Activated effector memory CD4-positive, alpha-beta T cell treated with anti-CD3 and anti-CD28 coated beads, Interleukin-2, amount 50 U/mL, for 16 hours (primary cell): ENCODE measurements around the gene FBXO34.
"Not testable (repeated sequence)": the region's sequence is repeated elsewhere in the genome, so short reads cannot be mapped to it uniquely, and the experiment has no call there.

Experiments used
- DNase-seq: peaks from one replicate; pipeline ENCODE4 v3.0.0-alpha.2; 2020

FBXO34 gene

DNA sequence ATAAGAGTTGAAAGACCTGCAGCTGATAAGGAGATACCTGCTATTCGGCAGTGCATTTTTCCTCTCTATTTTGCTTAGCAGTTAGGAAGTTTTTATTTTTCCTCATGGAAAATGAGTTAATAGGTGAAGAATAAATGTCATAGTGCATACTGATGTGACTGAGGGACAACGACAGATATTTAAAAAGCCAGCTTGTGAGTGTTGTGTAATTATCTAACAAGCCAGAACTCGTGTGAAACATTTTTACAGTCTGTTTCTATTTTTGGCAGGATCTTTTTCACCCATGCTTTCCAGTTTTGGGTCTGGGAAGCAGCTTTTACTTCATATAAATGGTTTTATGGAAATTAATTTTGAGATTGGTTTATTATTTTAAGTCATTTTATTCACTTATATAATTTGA lies 2.9 kb downstream of the FBXO34 start:
- DNase-seq = no peak

DNA sequence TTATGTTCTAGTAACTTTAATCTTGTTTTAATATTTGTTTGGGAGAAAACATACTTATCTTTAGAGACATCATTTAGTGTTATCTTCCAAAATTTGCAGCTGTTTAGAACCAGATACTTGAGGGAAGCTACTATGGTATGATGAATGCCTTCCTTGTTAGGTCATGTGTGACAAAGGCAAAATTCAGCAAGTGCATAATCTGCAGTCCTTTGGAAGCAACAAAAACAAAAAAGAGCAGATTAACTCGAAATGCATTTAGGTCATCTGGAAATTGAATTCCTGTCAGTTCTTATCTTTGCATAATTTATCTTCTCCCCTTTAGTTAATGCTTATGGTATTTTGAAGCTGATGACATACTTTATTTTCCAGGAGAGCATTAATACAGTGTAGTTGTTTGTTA lies 3.5 kb downstream of the FBXO34 start:
- DNase-seq = no peak

DNA sequence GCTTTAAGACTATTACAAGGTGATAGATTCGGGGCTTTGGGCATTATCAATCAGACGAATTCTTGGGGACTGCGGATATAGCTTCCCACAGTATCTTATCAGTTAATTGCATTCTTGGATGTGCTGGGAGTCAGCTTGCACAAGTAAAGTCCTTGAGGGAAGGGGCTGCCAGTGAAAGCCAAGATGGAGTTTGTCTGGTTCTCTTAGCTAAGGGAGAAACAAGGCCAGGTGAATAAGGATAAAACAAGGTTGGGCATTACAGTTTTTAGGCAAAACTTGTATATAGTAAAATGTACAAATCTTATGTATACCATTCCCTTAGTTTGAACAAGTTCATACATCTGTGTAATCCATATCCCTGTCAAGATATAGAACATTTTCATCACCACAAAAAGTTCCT lies 5.5 kb downstream of the FBXO34 start:
- DNase-seq = no peak

DNA sequence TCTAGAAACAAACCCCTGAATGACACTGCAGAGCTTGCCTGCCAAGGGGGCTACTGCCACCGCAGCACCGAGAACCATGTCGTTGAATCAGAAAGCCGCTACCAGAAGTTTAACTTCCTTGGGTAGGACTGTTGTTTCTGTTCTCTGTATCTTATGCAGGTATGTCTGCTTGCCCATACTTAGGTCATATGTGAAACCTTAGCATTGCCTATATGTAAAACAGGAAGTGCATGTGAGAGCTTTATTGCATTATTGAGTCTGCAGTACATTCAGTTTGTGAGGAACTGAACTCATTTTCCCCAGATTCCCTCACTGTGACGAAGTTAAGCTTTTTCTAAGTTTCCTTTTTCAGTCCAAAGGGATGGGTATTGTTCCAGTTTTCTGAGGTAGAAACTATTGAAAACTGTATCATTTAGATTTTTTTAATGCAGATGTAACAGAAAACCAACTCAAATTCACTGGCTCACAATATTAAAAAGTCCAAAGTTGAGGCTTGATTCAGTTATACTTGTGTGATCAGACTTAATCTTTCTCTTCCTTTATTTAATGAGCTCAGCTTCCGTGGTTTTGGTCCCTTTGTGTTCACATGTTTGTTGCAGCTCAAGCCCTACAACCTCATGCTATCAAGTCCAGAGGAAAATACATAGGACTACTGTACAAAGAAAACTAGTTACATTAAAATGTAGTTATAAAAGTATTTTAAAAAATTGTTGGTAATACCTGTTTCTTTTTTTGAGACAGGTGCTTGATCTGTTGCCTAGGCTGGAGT lies 6.9 kb downstream of the FBXO34 start:
- DNase-seq = no peak

DNA sequence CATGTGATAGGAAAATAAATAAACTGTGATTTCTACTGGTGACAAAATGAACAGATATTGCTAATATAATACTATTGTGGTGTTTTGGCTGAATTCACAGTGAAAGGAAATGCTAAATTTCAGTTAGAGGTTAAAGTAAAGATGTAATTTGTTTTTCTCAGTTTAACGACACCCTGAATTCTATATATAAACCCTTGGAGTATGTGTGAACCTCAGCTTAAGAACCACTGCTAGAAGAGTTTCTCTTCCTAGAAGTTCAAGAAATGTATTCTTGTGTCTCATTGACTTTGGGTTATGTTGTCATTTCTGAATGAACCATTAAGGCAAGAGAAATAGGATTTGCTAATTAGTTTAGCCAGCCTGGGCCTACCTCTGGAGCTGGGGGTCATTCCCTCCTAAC lies 8.2 kb downstream of the FBXO34 start:
- no peak for DNase-seq

DNA sequence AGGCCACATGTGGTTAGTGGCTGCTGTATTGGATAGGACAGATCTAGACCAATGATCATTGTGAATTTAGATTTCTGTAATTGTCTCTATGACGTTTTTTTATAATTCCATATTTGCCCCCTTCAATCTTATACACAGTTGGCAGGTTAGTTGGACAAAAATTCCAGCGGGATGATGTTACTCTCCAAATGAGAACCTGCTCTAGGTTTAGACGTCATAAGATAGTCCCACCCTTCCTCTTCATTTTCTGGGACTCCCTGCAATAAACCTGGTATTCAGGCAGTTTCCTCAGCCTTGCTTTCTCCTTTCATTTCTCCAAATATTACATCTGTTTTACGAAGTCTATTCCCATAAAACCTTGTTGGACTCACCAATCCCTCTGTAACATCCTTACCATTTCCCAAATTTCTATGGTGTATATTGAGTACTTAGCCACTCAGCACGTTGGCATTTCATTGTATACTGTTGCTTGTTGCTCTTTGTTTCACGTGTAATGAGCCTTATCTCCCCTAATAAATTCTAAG lies 10.2 kb downstream of the FBXO34 start:
- DNase-seq = no peak

GRCh38 chr14:55285048-55285652 lies 13.9 kb downstream of the FBXO34 start:
- DNase-seq = no peak

DNA sequence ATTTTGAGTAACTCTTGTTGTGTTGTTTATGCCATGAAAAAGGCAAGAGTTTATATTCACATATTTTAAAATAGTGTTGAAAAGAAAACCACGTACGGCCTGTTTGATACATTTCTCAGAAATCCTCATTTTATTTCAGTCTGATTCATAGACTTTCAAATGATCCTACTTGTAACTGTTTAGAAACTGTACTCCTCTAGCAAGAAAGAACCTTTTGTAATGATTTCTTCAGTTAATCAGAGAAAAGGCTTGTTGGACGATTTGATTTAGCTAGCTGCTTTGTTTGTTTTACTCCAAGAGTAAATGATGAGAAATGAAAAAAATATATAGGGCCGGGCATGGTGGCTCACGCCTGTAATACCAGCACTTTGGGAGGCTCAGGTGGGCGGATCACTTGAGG lies 17.2 kb downstream of the FBXO34 start:
- no peak for DNase-seq

GRCh38 chr14:55291480-55292081 lies 20.4 kb downstream of the FBXO34 start:
- DNase-seq = no peak

DNA sequence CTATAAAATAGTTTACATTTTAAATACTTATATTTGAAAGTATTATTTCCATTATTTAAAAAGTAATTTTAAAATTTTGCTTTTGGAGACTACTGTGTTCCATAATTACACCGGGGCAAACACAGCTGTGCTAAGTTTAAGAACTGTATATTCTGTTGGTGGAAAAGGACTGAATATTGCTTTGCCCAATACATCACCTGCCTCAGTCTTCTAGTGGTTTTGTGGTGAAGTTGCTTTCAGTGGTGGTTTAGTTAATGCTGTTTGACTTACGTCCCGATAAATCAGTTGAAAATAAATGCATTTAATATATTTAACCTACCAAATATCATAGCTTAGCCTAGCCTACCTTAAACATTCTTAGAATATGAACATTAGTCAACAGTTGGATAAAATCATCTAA lies 23.4 kb downstream of the FBXO34 start:
- DNase-seq = no peak

DNA sequence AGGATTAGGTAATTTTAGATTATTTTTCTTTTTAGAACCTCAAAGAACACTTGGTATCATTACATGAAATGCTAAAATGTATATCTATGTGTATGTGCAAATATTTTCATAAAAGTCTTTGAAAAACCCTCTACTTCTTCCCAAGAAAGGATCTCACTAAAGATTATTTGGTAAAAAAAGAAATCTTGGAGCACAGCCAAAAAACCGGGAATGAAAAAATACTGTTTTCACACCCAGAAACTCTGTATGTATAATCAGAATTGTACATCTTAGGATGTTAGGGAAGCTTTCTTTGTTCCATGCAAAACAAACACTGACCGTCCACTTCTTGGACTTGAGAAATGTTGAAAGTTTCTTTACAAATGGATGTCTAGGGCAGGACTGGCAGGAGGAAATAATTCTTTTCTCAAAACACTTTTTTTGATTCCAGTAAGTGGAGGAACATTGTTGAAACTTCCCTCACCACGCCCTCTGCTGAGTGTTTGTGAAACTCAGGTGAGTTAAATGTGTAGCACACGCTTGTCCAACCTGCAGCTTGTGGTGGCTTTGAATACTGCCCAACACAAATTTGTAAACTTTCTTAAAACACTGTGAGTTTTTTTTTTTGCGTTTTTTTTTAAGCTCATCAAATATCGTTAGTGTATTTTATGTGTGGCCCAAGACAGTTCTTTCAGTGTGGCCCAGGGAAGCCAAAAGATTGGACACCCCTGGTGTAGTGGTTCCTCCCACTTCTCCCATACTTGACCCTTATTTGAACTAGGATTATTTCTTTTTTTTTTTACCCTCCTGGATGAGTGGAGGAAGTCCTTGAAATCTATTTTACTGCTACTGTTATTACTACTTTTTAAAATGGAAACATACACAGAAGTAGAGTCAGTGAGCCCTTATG lies 26.6 kb downstream of the FBXO34 start:
- DNase-seq = no peak

GRCh38 chr14:55298500-55298822 lies 27.2 kb downstream of the FBXO34 start:
- no peak for DNase-seq

DNA sequence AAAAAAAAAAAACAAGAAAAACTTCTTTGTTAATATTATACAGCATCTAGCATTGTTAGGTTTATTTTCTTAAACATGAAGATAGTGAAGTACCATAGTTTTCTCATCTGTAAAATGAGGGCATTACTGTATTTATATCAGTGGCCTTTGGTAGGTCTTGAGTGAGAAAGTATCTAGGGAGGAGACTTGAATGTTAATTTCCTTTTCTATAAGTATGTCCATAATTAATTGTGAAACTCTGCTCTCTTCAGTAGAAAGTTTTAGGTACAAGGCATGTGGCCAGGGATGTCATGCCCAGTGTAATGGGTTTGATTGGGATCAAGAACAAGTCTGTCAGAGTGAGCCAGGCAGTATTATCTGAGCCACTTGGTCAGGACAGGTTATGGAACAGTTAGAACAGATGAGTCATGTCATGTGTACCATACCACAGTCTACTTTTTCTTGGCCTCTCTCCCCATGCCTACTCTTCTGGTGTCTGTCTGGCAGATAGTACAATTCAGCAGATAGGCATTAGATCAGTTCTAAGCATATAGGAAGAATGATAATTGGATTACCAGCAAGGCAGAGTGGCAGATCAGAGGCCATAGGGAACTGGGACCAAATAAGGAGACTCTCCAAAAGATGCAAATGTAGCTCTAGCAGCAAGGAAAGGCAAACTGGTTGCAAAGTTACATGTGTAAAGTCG lies 30.4 kb downstream of the FBXO34 start:
- no peak for DNase-seq

- no peak for DNase-seq
Observed at GRCh38 chr14:55302367-55303124, 31.3 kb downstream of the FBXO34 start.

GRCh38 chr14:55303125-55303499 lies 31.9 kb downstream of the FBXO34 start:
- DNase-seq = no peak

DNA sequence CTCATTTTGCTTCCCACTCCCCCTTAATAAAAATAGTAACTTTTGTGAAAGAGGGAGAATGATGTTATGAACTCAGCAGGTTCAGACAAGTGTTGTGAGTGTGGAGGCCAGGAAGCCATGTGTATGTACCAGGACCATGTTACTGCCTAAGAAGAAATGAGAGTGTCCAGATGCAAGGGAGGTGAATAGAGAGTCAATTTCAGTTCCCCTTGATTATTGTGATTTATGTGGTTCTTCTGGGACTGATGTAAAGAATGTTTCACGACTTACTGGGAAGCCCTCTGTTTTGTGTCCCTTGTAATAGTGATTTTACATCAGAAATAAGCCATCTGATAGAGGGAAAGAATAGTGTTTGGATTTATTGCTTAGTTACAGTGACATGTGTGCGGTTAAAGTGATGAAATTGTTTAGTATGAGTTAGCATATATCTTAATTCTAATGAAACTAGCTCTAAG lies 32.5 kb downstream of the FBXO34 start:
- DNase-seq = no peak

DNA sequence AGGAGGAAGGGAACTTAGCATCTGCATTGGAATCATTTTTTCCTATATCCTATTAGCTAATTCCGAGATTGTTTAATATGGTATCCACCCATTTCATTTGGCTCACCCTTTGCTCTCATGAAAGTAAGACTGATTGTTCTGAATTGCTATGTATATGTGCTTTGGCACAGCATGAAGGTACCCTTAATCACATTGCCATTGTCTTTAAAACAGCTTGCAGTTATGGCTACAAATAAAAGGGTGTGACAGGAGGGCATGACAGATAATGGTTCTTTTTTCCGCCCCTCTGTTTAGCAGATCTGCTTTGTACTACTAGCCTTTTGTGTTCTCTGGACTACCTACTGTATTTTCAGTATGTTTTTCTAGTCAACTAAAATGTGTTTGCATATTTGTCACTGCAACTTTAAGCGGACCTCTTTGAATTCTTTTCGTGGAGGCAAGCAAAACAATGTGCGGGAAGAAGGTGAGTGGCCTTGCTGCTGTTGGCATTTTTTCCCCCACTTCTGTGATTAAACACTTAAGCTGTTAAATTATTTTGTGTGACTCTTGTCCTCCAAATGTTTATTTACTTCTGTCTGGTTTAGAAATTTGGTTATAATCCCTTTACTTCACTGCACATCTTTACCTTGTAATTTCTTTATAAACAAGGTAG lies 35.8 kb downstream of the FBXO34 start:
- DNase-seq = no peak

DNA sequence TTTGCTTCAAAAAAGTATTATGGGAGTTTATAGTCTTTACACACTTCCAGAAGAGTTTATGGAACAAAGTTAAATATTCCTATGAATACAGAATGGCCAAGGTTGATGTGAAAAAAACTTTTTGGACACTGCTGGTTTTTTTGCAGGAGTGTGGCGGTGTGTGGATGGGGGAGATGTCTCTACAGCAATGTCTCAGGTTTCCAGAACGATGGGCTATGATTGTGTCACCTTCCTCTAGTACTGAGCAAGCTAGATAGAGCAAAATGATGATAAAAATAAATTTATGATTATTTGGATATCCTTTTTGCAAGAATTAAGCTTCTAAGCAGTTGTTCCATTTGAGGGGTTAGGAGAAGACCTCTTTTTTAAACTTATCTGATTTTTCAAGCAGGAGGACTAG lies 37.9 kb downstream of the FBXO34 start:
- no peak for DNase-seq

DNA sequence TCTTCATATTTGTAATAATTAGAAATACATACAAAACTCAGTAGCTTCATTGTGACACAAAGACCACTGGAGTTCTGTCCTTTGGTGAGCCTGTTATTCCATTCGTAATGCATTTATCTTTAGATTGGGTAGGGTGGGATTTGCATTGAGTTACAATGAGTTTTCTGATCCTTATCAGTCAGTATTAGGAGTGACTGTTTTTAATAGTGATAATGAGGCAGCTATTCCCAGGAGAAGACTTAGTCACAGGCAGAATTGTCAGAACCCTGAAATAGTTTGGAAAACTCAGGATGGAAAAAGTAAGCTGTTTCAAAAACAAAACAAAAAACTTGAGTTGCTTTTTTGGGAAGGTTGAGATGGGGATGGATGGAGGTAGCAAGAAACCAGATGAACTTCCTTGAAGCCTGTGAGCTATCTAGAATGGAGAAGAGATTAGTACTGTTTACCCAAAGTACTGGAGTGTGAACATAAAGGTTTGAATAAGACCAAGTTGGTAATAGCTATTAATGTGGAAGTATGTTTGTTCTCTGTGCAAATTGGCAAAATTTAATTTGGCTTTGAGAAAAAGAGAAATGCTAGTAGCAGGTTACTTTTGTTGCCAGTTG lies 38.6 kb downstream of the FBXO34 start:
- no peak for DNase-seq

- DNase-seq = not testable (repeated sequence)
Observed at GRCh38 chr14:55312379-55313030, 41.3 kb downstream of the FBXO34 start.
